SIG-M5 treated with dmso at 0.1 percent for 504 hours (cell line): ENCODE measurements around the gene WDR35.

Experiments
- DNase-seq: peaks from one replicate; lab custom pipeline; 2025; ENCODE audit not compliant: unreplicated experiment; lab: John Stamatoyannopoulos, UW

Gene WDR35

GRCh38 chr2:19989667-19990415, at the start of gene WDR35:
Gene WDR35, minus strand, starts transcription at chr2:19990105. Its CDS starts 90 bp downstream, at chr2:19990015.
- peak; percentile 87 for DNase-seq

DNA sequence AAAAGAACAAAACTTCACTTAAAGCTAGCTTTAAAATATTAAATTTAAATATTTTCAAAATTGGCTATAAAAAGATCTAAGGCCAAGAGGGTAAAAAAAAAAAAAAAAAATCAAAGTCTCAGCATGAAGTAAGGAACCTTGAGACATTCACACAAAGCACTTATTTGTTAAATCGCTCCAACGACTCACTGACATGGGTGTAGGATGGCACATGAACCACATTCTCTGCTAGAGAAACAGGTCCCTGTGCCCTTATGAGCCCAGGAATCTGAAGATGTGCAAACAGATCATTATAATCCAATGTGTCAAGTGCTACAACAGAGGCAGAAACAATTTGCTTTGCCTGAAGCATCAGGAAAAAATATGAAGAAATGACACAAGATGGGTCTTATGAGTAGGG, 47.8 kb upstream of the WDR35 start:
- no peak for DNase-seq

DNA sequence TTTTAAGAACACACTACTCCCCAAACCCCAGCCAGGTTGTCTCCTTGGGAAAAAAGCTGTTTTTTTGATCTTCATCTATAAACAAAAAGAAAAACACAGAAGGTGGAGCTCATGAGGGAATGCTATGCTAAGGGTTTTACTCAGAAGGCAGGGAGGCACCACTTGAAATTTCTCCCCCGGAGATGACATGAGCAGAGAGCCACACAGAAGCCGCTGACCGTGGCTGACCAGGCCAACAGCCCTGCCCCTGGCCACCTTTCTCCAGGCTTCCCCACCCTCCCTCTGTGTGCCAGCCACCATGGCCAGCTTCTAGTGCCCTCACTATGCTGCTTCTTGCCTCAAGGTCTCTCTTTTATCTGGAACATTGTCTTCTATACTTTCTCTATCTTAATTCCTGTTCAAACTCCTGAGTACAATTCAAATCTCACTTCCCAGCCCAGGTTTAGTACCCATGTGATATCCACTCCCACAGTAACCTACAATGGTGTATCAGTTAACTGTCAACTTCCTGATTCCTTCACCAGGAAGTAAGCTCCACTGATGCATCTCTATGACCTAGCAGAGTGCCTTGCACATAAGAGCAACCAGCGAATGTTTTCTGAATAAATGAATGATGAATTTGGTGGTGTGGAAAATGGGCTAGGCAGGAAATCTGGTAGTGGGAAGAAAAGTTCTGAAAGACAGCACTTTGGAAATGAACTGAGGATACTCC, 46.2 kb upstream of the WDR35 start:
- no peak for DNase-seq

- no peak for DNase-seq
Observed at GRCh38 chr2:20034821-20035220, 44.9 kb upstream of the WDR35 start.

- no peak for DNase-seq
Observed at GRCh38 chr2:20034218-20034617, 44.3 kb upstream of the WDR35 start.

DNA sequence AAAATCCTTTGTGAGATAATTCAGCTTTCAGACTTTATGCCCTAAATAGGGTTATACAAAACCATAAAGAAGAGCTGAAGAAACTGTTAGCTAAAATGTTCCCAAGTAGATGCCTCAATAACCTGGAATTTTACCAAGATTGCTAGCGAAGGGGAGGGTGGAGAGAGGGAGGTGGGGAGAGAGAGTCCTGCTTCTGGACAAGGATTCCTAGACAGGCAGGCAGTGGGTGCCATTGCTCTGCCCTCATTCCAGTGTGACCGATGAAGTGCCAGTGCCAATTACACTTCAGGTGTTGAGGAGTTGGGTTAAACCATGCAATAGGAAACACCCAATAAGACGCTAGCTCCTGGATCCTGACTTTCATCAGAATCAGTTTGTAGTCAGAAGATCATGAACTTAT, 43.4 kb upstream of the WDR35 start:
- no peak for DNase-seq

DNA sequence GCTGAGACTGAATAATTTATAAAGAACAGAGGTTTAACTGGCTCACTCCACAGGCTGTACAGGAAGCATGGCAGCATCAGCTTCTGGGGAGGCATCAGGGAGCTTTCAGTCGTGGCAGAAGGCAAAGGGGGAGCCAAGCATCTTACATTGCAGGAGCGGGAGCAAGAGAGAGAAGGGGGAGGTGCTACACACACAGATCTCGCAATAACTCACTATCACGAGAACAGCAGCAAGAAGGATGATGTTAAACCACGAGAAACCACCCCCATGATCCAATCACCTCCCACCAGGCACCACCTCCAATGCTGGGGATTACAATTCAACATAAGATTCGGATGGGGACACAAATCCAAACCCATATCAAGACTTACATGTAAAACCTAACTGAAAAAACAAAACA, 40.3 kb upstream of the WDR35 start:
- DNase-seq: no peak

- no peak for DNase-seq
Observed at GRCh38 chr2:20027705-20028434, 38.0 kb upstream of the WDR35 start.

- DNase-seq: no peak
Observed at GRCh38 chr2:20027260-20027677, 37.4 kb upstream of the WDR35 start.

GRCh38 chr2:20025065-20025786, 35.3 kb upstream of the WDR35 start:
- DNase-seq: no peak

GRCh38 chr2:20023688-20024087, 33.8 kb upstream of the WDR35 start:
- no peak for DNase-seq

- no peak for DNase-seq
Observed at GRCh38 chr2:20021405-20022009, 31.6 kb upstream of the WDR35 start.

DNA sequence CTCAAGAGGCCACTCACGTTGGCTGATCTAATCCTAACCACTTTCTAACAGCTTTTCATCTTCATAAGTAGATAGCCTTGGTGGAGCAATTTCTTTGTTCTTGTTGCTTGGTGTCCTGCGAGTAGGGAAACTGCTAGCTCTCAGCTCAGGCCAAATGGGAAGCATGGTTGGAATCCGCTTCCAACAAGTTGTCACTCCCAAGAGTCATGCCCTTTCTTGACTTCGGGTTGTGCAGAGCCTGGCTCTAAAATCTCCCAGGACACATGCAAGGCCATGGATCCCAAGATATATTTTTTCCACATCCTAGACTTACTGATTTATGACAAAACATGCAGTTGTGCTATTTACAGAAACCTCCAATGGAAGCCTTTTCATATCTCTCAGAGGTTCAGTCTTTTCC, 29.8 kb upstream of the WDR35 start:
- DNase-seq: no peak

GRCh38 chr2:20018601-20019152, 28.8 kb upstream of the WDR35 start:
- no peak for DNase-seq

DNA sequence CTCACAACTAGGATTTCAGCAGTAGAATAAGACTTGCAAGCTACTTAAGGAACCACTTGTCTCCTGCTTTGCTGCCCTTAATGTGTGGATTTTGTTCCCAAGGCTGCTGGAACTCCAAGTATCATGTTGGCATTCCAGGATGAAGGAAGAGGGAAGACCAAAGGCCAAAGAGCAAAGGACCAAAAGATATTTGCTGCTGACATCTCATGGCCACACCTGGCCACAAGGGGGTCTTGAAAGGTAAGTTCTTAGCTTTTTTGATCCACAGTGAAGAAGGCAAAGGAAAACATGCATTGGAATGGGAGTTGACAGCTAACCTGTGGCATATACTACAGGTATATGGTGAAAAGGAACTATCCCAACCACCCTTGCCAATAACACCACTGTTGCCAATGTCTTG, 26.4 kb upstream of the WDR35 start:
- no peak for DNase-seq

- peak; percentile 49 for DNase-seq
Observed at GRCh38 chr2:20015482-20016083, 25.7 kb upstream of the WDR35 start.

GRCh38 chr2:20013126-20013849, 23.4 kb upstream of the WDR35 start:
- DNase-seq: no peak

DNA sequence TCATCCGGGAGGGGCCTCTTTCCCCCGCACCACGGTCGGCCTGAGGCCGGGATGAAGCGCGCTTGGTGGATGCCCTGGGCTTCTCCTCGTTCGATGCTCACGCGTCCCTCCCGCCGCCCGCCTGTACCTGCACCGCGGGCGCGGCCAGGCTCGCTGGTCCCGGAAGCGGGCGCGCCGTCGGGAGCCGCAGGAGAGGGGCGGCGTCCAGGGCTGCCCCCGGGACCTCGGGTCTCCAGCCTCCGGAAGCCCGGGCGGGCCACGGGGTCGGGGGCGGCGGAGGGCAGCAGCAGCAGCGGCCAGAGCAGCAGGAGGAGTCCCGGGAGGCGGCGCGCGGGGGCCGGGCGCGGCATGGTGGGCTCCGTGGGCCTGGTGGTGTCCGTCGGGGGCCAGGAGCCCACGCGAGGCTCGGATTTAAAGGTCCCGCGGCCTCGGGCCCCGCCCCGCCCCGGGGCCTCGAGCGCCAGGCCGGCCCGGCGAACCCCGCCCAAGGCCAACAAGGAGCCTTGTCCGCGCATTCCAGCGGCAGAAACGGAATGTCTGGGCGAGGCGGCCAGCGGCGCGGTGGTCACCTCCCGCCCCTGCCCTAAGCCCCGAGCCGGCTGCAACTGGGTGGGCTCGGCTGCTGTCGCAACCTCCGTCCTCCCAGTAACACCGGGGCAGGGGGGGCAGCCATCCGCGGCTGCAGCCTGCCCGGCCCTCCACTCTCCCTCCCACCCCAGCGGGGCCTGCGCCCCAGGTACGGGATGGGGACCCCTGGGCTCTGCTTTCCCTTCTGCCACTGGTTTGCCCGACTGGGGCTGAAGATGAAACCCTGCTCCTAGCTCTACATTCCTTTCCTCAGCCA, 22.6 kb upstream of the WDR35 start, which contains the start of gene MATN3:
TSS of gene MATN3 (minus strand) at position 387 of the 844 bp plus-strand sequence. CDS start at position 350, 37 bp downstream.
- no peak for DNase-seq

DNA sequence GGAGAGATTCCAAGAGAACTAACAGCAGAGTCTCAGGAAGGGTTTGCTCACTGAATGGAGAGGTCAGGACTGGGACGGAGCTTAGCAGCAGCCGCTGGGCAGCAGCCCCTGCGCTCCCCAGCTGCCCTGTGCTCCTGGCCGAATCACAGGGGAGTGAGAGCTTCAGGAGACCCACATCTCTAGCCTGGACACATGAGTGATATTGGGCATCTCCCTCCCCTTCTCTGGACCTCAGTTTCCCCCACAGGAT, 22.1 kb upstream of the WDR35 start:
- no peak for DNase-seq
